IMR-90 (cell line): Measurements from ENCODE around the gene ETS1.

ENCODE experiments used
- CTCF ChIP-seq: conservative IDR thresholded peaks from 2 replicates; pipeline ENCODE4 v1.5.1; 2012; ENCODE audit warnings: mild to moderate bottlenecking, low read depth, low read length, improper control_type of control experiment
- POLR2A ChIP-seq: IDR thresholded peaks from 2 replicates; pipeline ENCODE4 v1.6.1; 2012; ENCODE audit warnings: mild to moderate bottlenecking, low read depth, low read length
- SMC3 ChIP-seq: fragments of 150-350 bp; IDR thresholded peaks from 2 replicates; pipeline ENCODE4 v1.6.1; 2016; ENCODE audit warnings: low read depth, mild to moderate bottlenecking, antibody characterized with exemption, low read length, moderate library complexity

DNA sequence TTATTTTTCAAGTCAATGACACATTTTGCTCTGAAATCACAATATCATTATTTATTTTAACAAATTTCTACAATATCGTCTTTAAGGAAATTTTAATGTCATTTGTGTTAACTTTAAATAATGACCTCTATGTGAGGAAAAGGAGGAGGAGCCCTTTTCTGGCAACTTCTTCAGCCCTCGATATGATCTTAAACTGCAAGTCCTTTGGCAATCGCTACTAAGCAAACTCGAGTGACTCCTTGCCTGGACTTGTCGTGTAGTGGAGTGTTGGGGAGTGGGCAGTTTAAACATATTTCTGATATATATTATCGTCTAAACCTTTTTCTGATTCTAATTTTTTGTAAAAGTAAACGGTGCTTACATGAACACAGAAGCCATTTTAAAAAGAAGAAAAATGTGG is 16.7 kb downstream of the ETS1 start:
- no peak for TF ChIP-seq POLR2A
- no peak for TF ChIP-seq CTCF
- no peak for TF ChIP-seq SMC3
